Measurements from ENCODE around the gene THAP4. TPM values are rescaled to one million over a fixed set of nuclear protein-coding genes. Genes with fewer than 3 reads are reported as not detected.

Gene THAP4
- polyA plus RNA-seq, 1 donor (not counting 4 experiments of a cell fraction or from before 2014, with no cell fraction given) = 30.3 TPM

DNA sequence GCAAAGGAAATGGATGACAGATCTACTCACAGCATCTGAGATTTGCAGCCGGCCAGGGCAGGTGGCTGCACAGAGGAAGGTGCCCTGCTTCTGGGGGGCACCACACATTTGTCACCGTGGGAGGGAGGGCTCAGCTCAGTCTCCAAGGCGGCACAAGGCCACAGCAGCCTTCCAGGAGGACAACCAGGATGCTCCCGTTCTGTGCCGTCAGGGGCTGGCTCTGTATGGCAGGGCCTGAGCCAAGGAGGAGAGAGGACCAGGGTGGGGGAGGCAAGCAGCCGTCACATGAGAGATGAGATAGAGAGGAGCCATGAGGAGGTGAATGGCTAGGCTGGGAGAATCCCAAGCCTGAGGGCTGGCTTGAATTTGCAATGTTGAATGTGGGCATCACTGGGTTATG lies 83.0 kb downstream of the THAP4 start:
- no peaks in the 10 kb centered on the region for H3K9me1 ChIP-seq (ENCODE audit: control insufficient read depth, extremely low read depth, insufficient read depth, low read length)
- H4K20me1 ChIP-seq (ENCODE audit: control insufficient read depth, extremely low read depth, insufficient read depth, low read length) = no peaks in the 10 kb centered on the region
- no peaks in the 10 kb centered on the region for H3K36me3 ChIP-seq (ENCODE audit: control insufficient read depth in 2 of 2, extremely low read depth in 1 of 2, insufficient read depth in 2 of 2, low read length in 2 of 2)
- H3K27me3 ChIP-seq (ENCODE audit: control insufficient read depth, extremely low read depth, insufficient read depth, low read length) = no peaks in the 10 kb centered on the region
- DNase-seq (ENCODE audit: low read depth, low spot score) (no peak), FAIRE-seq (no peak)
- no peak overlapping the region for H3K27ac ChIP-seq (ENCODE audit: control insufficient read depth, insufficient read depth, low read length)
- no peak for TF ChIP-seq EZH2 (IDR thresholded peaks at IDR 0.05; ENCODE audit: low read length)
- TF ChIP-seq, protein P1, sequence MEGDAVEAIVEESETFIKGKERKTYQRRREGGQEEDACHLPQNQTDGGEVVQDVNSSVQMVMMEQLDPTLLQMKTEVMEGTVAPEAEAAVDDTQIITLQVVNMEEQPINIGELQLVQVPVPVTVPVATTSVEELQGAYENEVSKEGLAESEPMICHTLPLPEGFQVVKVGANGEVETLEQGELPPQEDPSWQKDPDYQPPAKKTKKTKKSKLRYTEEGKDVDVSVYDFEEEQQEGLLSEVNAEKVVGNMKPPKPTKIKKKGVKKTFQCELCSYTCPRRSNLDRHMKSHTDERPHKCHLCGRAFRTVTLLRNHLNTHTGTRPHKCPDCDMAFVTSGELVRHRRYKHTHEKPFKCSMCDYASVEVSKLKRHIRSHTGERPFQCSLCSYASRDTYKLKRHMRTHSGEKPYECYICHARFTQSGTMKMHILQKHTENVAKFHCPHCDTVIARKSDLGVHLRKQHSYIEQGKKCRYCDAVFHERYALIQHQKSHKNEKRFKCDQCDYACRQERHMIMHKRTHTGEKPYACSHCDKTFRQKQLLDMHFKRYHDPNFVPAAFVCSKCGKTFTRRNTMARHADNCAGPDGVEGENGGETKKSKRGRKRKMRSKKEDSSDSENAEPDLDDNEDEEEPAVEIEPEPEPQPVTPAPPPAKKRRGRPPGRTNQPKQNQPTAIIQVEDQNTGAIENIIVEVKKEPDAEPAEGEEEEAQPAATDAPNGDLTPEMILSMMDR (optimal IDR thresholded peaks at IDR 0.05 in 1 of 3, IDR thresholded peaks at IDR 0.05 in 1 of 3, conservative IDR thresholded peaks at IDR 0.05 in 1 of 3; ENCODE audit: extremely low read depth in 1 of 3, insufficient read depth in 2 of 3, low read length in 3 of 3) = no peak
- no peaks in the 10 kb centered on the region for H3K79me2 ChIP-seq (ENCODE audit: control insufficient read depth, insufficient read depth, low read length)
- H3K4me2 ChIP-seq (ENCODE audit: control insufficient read depth, extremely low read depth, insufficient read depth, low read depth, low read length) = no peak overlapping the region
- no peak overlapping the region for H2AFZ ChIP-seq (ENCODE audit: control insufficient read depth, low read length)
- no peak overlapping the region for H3K4me3 ChIP-seq (ENCODE audit: control insufficient read depth in 2 of 3, extremely low read depth in 1 of 3, insufficient read depth in 2 of 3, low read depth in 1 of 3, low read length in 3 of 3)
- dilution Hi-C loops (cut with MboI; ENCODE audit: extremely low pct_ligation_motif_present, low sequenced_read_pairs) = no loop called here
- no peaks in the 10 kb centered on the region for H3K9me3 ChIP-seq (ENCODE audit: control insufficient read depth, low read depth, low read length)
- peaks cover 28% of the 10 kb centered on the region for H3K4me1 ChIP-seq (ENCODE audit: control insufficient read depth, extremely low read depth, insufficient read depth, low read length)
- no peak overlapping the region for H3K9ac ChIP-seq (ENCODE audit: control insufficient read depth, extremely low read depth, insufficient read depth, low read length)

- no peak overlapping the region for H3K27ac ChIP-seq (ENCODE audit: control insufficient read depth, insufficient read depth, low read length)
- no peak overlapping the region for H3K4me2 ChIP-seq (ENCODE audit: control insufficient read depth, extremely low read depth, insufficient read depth, low read depth, low read length)
- dilution Hi-C loops (cut with MboI; ENCODE audit: extremely low pct_ligation_motif_present, low sequenced_read_pairs) = no loop called here
- no peaks in the 10 kb centered on the region for H3K79me2 ChIP-seq (ENCODE audit: control insufficient read depth, insufficient read depth, low read length)
- no peak for FAIRE-seq
- no peak for DNase-seq (ENCODE audit: low read depth, low spot score)
- TF ChIP-seq EZH2 (IDR thresholded peaks at IDR 0.05; ENCODE audit: low read length) = no peak
- TF ChIP-seq, protein P1 (optimal IDR thresholded peaks at IDR 0.05 in 1 of 3, IDR thresholded peaks at IDR 0.05 in 1 of 3, conservative IDR thresholded peaks at IDR 0.05 in 1 of 3; ENCODE audit: extremely low read depth in 1 of 3, insufficient read depth in 2 of 3, low read length in 3 of 3) = no peak
- no peak overlapping the region for H3K4me3 ChIP-seq (ENCODE audit: control insufficient read depth in 2 of 3, extremely low read depth in 1 of 3, insufficient read depth in 2 of 3, low read depth in 1 of 3, low read length in 3 of 3)
- H2AFZ ChIP-seq (ENCODE audit: control insufficient read depth, low read length) = no peak overlapping the region
- no peaks in the 10 kb centered on the region for H3K9me3 ChIP-seq (ENCODE audit: control insufficient read depth, low read depth, low read length)
- H3K36me3 ChIP-seq (ENCODE audit: control insufficient read depth in 2 of 2, extremely low read depth in 1 of 2, insufficient read depth in 2 of 2, low read length in 2 of 2) = no peaks in the 10 kb centered on the region
- no peak overlapping the region for H3K9ac ChIP-seq (ENCODE audit: control insufficient read depth, extremely low read depth, insufficient read depth, low read length)
- H4K20me1 ChIP-seq (ENCODE audit: control insufficient read depth, extremely low read depth, insufficient read depth, low read length) = no peaks in the 10 kb centered on the region
- no peaks in the 10 kb centered on the region for H3K27me3 ChIP-seq (ENCODE audit: control insufficient read depth, extremely low read depth, insufficient read depth, low read length)
- no peaks in the 10 kb centered on the region for H3K9me1 ChIP-seq (ENCODE audit: control insufficient read depth, extremely low read depth, insufficient read depth, low read length)
- peaks cover 33% of the 10 kb centered on the region for H3K4me1 ChIP-seq (ENCODE audit: control insufficient read depth, extremely low read depth, insufficient read depth, low read length)
These were observed 83.5 kb downstream of the THAP4 start for GRCh38 chr2:241553512-241553830.

All from keratinocyte (primary cell).